Left lung (tissue), 10 donors: ENCODE measurements around the gene B3GNT2. TPM values are rescaled to one million over a fixed set of nuclear protein-coding genes. Genes with fewer than 3 reads are reported as not detected.
A peak's percentile ranks its signal among the peaks of the same experiment; 100 is the strongest.
"Not testable (repeated sequence)": the region's sequence is repeated elsewhere in the genome, so short reads cannot be mapped to it uniquely, and the experiment has no call there.

Experiments
- ATAC-seq: fragments of 200-7000 bp; cut with Tn5 transposase; one replicate; pipeline ENCODE4 v1.9.1; 2020; ENCODE audit warnings: moderate library complexity
- DNase-seq, 4 donors: peaks; one replicate each; pipeline ENCODE4 v3.0.0-alpha.2; 2013 to 2020
- H3K27ac ChIP-seq, 2 donors: fragments of 200-600 bp; sonication (generic) in 1 of 2; one replicate each; pipeline versions ENCODE4 v1.5.0 to v1.8.0; 2020 to 2021
- H3K27me3 ChIP-seq, 2 donors: fragments of 200-600 bp; sonication (generic) in 1 of 2; one replicate each; pipeline versions ENCODE4 v1.5.0 to v1.8.0; 2020 to 2021
- H3K36me3 ChIP-seq, 2 donors: fragments of 200-600 bp; sonication (generic) in 1 of 2; one replicate each; pipeline versions ENCODE4 v1.5.0 to v1.8.0; 2020 to 2021
- H3K4me1 ChIP-seq, 2 donors: fragments of 200-600 bp; one replicate each; pipeline ENCODE4 v1.8.0; 2021
- H3K4me3 ChIP-seq, 2 donors: fragments of 200-600 bp; sonication (generic) in 1 of 2; one replicate each; pipeline versions ENCODE4 v1.5.0 to v1.8.0; 2020 to 2021; ENCODE audit warnings: mild to moderate bottlenecking in 1 of 2
- H3K9me3 ChIP-seq, 2 donors: fragments of 200-600 bp; sonication (generic) in 1 of 2; one replicate each; pipeline versions ENCODE4 v1.5.0 to v1.8.0; 2020 to 2021
- intact Hi-C, 2 donors: fragments of 100-400 bp; cut with DNase I; formaldehyde crosslinking; loops; one replicate each; pipeline versions ENCODE4 v1.11.2 to v1.14.2; 2022
- microRNA-seq, 2 donors: library from miRNA; unstranded; fragments of <30 nt; microRNA quantifications; one replicate each; pipeline ENCODE4, GENCODE V29; 2019
- polyA plus RNA-seq, 6 donors: library from polyadenylated mRNA; unstranded; fragments of 120-200 nt; gene quantifications; one replicate each; pipeline ENCODE4 v1.2.1, GENCODE V29; 2013; ENCODE audit not compliant: insufficient read length in 6 of 6
- total RNA-seq, 2 donors: library from RNA; stranded (reverse); fragmentation: NEBNext Ultra II Directional; extraction: Animal tissue kit (Norgen Biotek cat#: 25700); gene quantifications; one replicate each; pipeline ENCODE4 v1.2.1, GENCODE V29; 2021
- TF ChIP-seq, protein P1 (sequence below), 2 donors: fragments of 200-600 bp; sonication (generic) in 1 of 2; IDR thresholded peaks; one replicate each; pipeline versions ENCODE4 v1.5.0 to v1.8.0; 2021; ENCODE audit warnings: antibody characterized with exemption in 2 of 2
- donor health status: DM: no; HTN: yes; CAD: no.
- donor health status: DM: no; HTN: no; CAD: no.

The B3GNT2 gene
- total and polyA plus RNA-seq, 8 donors = 22.9 to 33.0 (median 30.4) TPM

DNA sequence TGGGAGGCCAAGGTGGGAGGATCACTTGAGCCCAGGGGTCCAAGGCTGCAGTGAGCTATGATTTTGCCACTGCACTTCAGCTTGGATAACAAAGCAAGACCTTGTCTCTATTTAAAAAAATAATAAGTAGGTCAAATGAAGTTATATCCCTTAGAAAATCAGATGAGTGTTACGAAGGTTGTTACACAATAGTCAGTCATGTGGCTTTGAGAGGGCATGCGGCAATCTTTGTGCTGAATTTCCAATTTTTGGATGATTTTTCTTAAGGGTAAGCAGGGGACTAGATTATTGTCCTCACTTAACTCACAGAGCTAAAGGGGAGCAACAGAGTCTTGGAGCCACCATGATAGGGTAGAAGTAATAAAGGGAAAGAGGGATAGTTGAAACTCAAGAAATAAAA lies 71.8 kb downstream of the B3GNT2 start:
- no peak overlapping the region for H3K27ac ChIP-seq
- no peaks in the 10 kb centered on the region for H3K36me3 ChIP-seq
- H3K4me1 ChIP-seq = peaks cover 0 to 15% of the 10 kb centered on the region in 2 donors
- TF ChIP-seq, protein P1, sequence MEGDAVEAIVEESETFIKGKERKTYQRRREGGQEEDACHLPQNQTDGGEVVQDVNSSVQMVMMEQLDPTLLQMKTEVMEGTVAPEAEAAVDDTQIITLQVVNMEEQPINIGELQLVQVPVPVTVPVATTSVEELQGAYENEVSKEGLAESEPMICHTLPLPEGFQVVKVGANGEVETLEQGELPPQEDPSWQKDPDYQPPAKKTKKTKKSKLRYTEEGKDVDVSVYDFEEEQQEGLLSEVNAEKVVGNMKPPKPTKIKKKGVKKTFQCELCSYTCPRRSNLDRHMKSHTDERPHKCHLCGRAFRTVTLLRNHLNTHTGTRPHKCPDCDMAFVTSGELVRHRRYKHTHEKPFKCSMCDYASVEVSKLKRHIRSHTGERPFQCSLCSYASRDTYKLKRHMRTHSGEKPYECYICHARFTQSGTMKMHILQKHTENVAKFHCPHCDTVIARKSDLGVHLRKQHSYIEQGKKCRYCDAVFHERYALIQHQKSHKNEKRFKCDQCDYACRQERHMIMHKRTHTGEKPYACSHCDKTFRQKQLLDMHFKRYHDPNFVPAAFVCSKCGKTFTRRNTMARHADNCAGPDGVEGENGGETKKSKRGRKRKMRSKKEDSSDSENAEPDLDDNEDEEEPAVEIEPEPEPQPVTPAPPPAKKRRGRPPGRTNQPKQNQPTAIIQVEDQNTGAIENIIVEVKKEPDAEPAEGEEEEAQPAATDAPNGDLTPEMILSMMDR (IDR thresholded peaks at IDR 0.05) = no peak
- peak; percentile 44 for ATAC-seq
- intact Hi-C loops = no loop called here
- no peak overlapping the region for H3K4me3 ChIP-seq
- DNase-seq = no peak
- no peaks in the 10 kb centered on the region for H3K27me3 ChIP-seq
- no peaks in the 10 kb centered on the region for H3K9me3 ChIP-seq

GRCh38 chr2:62268681-62269188 lies 72.8 kb downstream of the B3GNT2 start:
- ATAC-seq, H3K9me3 ChIP-seq, intact Hi-C loops, H3K27ac ChIP-seq, H3K27me3 ChIP-seq, H3K36me3 ChIP-seq, H3K4me3 ChIP-seq, DNase-seq: not testable (repeated sequence)
- peaks cover 0 to 15% of the 10 kb centered on the region in 2 donors for H3K4me1 ChIP-seq

GRCh38 chr2:62270728-62271127 lies 74.8 kb downstream of the B3GNT2 start:
- DNase-seq = peak in 1 of 4 donors; percentile 65

More at GRCh38 chr2:62270728-62271127, 74.8 kb downstream of the B3GNT2 start:
- intact Hi-C loops = no loop called here
- TF ChIP-seq, protein P1 (IDR thresholded peaks at IDR 0.05) = no peak
- ATAC-seq = no peak
- H3K27ac ChIP-seq = no peak overlapping the region
- H3K27me3 ChIP-seq = no peaks in the 10 kb centered on the region
- no peaks in the 10 kb centered on the region for H3K9me3 ChIP-seq
- H3K4me1 ChIP-seq = peaks cover 0 to 5% of the 10 kb centered on the region in 2 donors
- no peaks in the 10 kb centered on the region for H3K36me3 ChIP-seq
- H3K4me3 ChIP-seq = no peak overlapping the region

Small RNA genes within 50 kb of the gene (microRNA-seq; reads per million reads assigned to microRNA genes)
- gene MIR5192 = 0 reads per million in 2 donors
